GM18951 (cell line): ENCODE data around the gene TNIP3.
"Not testable (repeated sequence)": the region's sequence is repeated elsewhere in the genome, so short reads cannot be mapped to it uniquely, and the experiment has no call there.

Experiments
- POLR2A ChIP-seq: IDR thresholded peaks from 4 replicates; pipeline ENCODE4 v1.6.1; 2011; ENCODE audit warnings: mild to moderate bottlenecking; ENCODE audit not compliant: insufficient read length, insufficient read depth; ENCODE audit errors: extremely low read depth
- in situ Hi-C: fragments of 300-500 bp; cut with MboI; formaldehyde crosslinking; loops from one replicate; pipeline ENCODE4 v1.12.0; 2022; ENCODE audit warnings: low sequenced_read_pairs, mixed read lengths, inconsistent platforms; ENCODE audit not compliant: unreplicated experiment

TNIP3 gene

GRCh38 chr4:121189326-121190215 lies 25.4 kb upstream of the TNIP3 start:
- no peak for TF ChIP-seq POLR2A
- in situ Hi-C loops, result loop anchor here (5.0 kb wide), 1 partner anchor 63 kb away; no protein-coding TSS in a partner anchor

DNA sequence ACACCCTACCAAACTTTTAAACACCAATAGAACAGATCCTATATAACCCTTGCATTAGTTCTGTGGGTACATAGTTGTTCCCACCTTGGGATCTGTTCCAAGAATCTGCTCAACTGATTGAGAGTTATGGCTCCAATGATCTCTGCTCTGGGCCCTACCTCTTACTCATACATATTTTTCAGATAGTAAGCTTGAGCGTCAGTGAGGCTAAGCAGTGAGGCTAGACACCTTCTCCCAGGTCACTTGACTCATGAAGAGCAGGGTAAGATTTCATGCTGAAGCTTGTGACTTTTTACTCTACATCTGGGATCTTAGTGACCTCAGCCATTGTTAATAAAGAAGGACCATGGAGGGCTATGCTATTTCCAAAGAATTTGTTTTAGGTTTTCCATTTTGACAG lies 23.1 kb upstream of the TNIP3 start:
- in situ Hi-C loops, result no loop called here
- TF ChIP-seq POLR2A, result no peak

DNA sequence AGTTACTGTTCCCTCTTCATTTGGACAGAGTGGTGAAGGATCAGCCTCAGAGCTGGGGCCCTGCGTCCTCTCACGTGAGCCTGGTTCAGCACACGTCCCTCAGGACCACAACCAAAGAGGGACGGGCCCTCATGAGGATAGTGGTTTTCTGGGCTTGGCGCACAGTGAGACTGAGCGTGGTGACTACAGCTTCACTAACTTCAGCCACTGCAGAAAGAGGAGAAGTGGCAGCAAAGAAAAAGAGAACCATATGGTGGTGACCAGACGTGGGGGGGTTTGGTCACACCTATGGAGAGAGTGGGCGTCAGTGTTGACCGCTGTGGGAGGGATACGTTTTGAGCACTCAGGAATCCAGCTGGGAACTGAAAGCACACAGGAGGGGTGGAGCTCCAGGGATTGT lies 21.8 kb upstream of the TNIP3 start:
- in situ Hi-C loops, result no loop called here
- TF ChIP-seq POLR2A, result no peak

DNA sequence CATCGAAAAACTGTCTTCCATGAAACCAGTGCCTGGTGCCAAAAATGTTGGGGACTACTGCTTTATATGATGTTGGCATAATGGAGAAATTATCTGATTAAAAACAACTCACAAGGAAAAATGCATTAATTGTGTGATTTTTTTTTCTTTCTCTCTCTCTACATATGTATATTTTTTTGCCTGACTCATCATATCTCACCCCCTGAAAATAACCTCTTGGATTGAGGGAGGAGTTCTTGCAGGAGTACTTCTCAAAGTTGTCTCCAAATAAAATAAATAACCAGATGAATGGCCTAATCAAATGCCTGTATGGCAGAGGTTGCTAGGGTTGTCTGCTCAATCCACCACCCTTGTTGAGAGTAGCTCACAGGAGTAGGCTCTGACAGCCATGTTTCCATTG lies 19.9 kb upstream of the TNIP3 start:
- no peak for TF ChIP-seq POLR2A
- in situ Hi-C loops, result no loop called here

GRCh38 chr4:121183361-121183760 lies 19.2 kb upstream of the TNIP3 start:
- in situ Hi-C loops, result no loop called here
- no peak for TF ChIP-seq POLR2A

GRCh38 chr4:121182296-121182695 lies 18.2 kb upstream of the TNIP3 start:
- in situ Hi-C loops, result no loop called here
- no peak for TF ChIP-seq POLR2A

DNA sequence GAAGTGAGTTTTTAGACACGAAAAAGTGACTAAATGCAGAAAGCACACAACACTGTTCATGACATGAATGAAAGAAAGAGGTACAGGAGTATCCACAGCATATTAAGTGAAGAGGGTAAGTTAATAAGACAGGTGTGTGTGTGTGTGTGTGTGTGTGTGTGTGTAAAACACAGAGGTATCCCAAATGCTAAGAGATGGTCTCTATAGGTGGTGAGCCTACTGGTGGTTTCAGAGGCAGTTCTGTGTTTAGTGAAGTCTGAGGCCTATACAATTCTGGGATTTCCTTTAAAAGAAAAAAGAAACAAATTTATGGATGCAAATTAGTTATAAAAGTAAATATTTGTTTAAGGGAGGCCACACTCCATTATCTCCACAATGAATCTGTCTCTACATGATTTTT lies 17.4 kb upstream of the TNIP3 start:
- TF ChIP-seq POLR2A, result no peak
- in situ Hi-C loops, result no loop called here

DNA sequence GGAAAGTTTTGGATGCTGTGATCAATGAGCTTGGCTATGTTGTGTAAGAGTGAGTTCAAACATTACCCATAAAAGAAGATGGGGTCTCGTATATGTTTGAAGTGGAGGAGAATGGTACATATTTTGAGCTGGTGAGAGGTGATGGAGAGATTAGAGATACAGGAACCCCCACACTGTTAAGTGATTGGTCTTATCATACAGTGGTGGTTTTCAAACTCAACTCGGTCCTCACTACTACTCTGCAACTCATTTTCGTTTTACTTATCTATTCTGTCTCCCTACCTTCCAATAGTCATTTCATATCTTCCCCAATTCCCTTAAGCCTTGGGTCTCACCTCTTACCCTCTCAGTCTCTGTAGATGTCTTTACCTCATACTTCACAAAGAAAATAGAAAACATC lies 16.4 kb upstream of the TNIP3 start:
- TF ChIP-seq POLR2A, result no peak
- in situ Hi-C loops, result no loop called here

- in situ Hi-C loops, result no loop called here
These were observed 13.4 kb upstream of the TNIP3 start for GRCh38 chr4:121177246-121178137.

DNA sequence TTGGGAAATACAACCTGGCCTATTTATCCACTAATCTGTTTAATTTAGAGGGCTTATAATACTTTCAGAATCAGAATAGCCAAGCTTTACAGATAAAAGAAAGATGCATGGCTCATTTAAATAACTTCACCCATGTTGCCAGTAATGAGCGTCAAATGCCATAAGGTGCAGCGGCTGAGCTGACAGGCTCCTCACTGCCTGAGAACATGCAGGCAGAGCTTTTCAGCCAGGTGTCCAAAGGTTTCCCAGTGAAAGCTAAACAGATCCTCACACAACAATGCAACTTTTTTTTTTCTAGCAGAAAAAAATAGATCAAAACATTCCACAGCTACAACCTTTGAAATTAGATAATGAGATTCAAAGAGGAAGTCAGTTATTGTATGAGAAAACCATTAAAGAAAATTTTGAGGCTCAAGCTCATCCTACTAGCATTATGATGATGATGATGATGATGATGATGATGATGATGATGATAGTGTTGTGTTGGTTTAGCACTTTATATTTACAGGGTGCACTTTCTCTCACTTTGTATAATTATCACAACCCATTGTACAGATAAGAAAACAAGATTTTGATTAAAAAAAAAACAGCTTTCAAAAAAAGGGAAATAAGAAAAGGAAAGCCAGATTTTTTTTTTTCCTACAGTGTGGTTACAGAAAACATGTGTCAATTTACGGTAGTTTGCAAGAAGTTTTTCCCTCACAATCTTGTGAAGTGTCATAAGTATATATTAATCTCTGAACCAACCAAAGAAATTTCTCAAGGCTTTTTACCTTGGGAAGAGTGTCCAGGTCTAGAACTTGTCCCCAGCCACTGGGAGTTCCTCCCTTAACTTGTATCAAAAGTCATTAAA lies 12.2 kb upstream of the TNIP3 start:
- no peak for TF ChIP-seq POLR2A
- in situ Hi-C loops, result no loop called here

More at GRCh38 chr4:121177246-121178137, 13.4 kb upstream of the TNIP3 start:
- no peak for TF ChIP-seq POLR2A

DNA sequence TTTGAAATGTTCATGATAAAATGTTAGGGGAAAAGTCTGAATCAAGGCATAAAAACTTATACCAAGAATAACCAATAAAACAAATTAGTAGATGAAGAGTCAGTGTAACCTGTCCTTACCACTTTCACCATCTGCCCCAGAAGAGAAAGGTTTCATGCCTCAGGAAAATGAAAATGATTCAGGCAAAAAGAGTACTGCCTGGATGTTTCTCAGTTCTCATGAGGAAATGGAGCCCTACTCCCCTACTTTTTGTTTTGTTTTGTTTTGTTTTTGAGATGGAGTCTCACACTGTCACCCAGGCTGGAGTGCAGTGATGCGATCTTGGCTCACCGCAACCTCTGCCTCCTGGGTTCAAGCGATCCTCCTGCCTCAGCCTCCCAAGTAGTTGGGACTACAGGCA lies 7.4 kb upstream of the TNIP3 start:
- in situ Hi-C loops, result not testable (repeated sequence)

DNA sequence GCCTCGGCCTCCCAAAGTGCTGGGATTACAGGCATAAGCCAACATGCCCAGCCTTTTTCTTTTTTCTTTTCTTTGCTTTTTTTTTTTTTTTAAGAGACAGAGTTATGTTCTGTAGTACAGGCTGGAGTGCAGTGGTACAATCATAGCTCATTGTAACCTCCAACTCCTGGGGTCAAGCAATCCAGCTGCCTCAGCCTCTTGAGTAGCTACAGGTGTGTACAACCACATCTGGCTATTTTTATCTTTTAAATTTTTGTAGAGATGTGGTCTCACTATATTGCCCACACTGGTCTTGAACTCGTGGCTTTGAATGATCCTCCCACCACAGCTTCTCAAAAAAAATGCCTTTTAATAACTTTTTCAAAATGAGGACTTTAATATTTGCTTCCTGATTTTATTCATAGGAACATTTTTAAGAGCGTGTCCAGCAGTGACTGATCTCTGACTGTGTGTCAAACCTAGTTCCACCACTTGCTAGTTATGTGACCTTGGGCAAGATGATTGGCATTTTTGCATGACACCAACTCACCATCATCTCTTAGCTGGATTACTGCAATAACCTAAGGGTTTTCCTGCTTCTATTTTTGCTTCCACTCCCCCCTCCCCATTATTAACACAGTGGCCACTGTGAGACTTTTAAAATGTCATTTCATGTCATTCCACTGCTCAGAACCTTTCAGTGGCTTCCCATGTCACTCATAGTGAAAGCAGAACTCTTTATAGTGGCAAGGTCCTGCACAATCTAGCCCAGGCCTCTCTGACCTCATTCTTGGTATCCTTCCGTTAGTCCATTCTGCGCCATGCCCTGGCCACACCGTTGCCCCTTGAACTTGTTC lies 4.5 kb upstream of the TNIP3 start:
- in situ Hi-C loops, result no loop called here
- no peak for TF ChIP-seq POLR2A
